G401 (cell line): Measurements from ENCODE around the gene C20orf141. TPM values are rescaled to one million over a fixed set of nuclear protein-coding genes. Genes with fewer than 3 reads are reported as not detected.
"Not testable (repeated sequence)": the region's sequence is repeated elsewhere in the genome, so short reads cannot be mapped to it uniquely, and the experiment has no call there.

Experiments
- DNase-seq: peaks from one replicate; pipeline ENCODE4 v3.0.0-alpha.2; 2015; ENCODE audit warnings: low spot score
- in situ Hi-C: cut with HindIII; loops from 2 replicates; pipeline ENCODE4 v1.10.0; 2016; ENCODE audit warnings: low sequenced_read_pairs, mixed read lengths
- total RNA-seq: library from RNA; depleted of rRNA; stranded (reverse); fragments of >200 nt; shearing (Covaris generic); gene quantifications from 2 replicates; pipeline ENCODE4 v1.2.3, GENCODE V29; 2014; rRNA removed

The C20orf141 gene
- total RNA-seq = not detected in 2 replicates

GRCh38 chr20:2814587-2815051, at the start of gene C20orf141:
Gene C20orf141 (plus strand): TSS chr20:2814987. CDS start chr20:2815185, 198 bp downstream.
- in situ Hi-C loops = no loop called here
- no peak for DNase-seq

GRCh38 chr20:2767768-2768631, 46.8 kb upstream of the C20orf141 start:
- DNase-seq = no peak
- in situ Hi-C loops = no loop called here

- in situ Hi-C loops = no loop called here
- no peak for DNase-seq
These were observed 46.2 kb upstream of the C20orf141 start for GRCh38 chr20:2768632-2769015.

- in situ Hi-C loops, DNase-seq: not testable (repeated sequence)
These were observed 44.7 kb upstream of the C20orf141 start for GRCh38 chr20:2770091-2770490.

DNA sequence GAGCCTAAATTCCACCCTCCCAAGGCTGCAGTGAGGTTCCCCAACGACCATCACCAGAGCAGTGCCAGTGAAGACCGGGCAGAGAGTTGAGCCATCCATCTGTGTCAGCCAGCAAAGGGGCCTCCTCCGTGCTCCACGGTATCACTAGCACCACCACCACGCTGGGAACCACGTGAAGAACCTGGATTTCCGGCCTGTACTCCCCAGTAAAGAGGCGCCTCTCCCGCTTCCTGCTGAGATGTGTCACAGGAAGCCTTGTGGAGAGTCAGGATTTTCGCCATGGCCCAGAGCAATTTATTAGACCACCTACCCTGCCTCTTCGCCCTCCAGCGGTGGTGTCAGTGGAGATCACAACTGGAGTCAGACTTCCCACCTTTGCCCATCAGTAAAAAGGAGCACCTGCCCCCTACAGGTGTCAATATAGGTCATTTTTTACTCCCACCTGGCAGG, 43.1 kb upstream of the C20orf141 start:
- in situ Hi-C loops = no loop called here

GRCh38 chr20:2773812-2774211, 41.0 kb upstream of the C20orf141 start:
- in situ Hi-C loops = no loop called here
- no peak for DNase-seq

More for the DNA sequence above, 43.1 kb upstream of the C20orf141 start:
- no peak for DNase-seq

- in situ Hi-C loops = no loop called here
- DNase-seq = no peak
These were observed 39.6 kb upstream of the C20orf141 start for GRCh38 chr20:2775139-2775538.

- DNase-seq = no peak
- in situ Hi-C loops = no loop called here
These were observed 36.0 kb upstream of the C20orf141 start for GRCh38 chr20:2778602-2779321.

GRCh38 chr20:2780948-2781347, 33.8 kb upstream of the C20orf141 start:
- no peak for DNase-seq
- in situ Hi-C loops = no loop called here

DNA sequence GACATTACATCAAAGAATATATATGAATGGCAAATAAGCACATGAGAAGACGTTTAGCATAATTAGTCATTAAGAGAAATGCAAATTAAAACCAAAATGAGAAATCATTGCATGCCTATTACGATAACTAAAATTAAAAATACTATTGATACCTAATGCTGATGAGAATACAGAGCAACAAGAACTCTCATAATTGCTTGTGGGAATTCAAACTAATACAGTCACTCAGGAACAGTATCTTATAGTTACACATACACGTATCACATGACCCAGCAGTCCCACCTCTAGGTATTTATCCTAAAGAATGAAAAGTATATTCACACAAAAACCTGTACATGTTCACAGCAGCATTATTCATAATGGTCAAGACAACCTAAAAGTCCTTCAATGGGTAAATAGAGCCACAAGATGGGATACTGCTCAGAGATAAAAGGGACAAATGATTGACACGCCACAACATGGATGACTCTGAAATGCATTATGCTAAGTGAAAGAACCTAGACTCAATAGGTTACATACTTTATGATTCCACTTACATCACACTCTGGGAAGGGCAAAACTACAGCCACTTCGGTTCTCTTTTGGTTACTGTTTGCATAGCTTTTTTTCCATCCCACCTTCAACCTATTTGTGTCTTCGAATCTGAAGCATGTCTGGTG, 30.8 kb upstream of the C20orf141 start:
- in situ Hi-C loops = no loop called here
- DNase-seq = no peak

GRCh38 chr20:2793471-2793870, 21.3 kb upstream of the C20orf141 start:
- DNase-seq = no peak
- in situ Hi-C loops = no loop called here

GRCh38 chr20:2794202-2794748, 20.5 kb upstream of the C20orf141 start:
- in situ Hi-C loops = no loop called here
- DNase-seq = no peak

GRCh38 chr20:2794866-2795447, 19.8 kb upstream of the C20orf141 start:
- in situ Hi-C loops = no loop called here
- no peak for DNase-seq

DNA sequence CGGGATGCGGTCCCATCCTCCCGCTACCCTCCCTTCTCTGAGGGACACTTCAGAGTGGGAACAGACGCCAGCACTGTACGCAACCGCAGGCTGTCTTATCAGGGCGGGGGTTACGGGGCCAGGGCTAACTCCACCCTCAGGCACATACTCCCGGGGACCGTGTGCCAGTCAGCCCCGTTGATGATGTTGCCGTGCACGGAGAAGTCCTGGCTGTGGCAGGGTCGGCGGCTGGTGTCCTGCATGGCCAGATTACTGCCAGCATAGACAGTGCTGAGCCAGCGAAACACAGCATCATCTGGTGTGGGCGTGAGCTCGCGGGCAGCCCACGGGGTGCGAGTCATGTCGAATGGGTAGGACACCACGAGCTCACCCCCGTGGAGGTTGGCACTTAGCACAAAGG, 19.3 kb upstream of the C20orf141 start:
- DNase-seq = no peak
- in situ Hi-C loops = no loop called here

DNA sequence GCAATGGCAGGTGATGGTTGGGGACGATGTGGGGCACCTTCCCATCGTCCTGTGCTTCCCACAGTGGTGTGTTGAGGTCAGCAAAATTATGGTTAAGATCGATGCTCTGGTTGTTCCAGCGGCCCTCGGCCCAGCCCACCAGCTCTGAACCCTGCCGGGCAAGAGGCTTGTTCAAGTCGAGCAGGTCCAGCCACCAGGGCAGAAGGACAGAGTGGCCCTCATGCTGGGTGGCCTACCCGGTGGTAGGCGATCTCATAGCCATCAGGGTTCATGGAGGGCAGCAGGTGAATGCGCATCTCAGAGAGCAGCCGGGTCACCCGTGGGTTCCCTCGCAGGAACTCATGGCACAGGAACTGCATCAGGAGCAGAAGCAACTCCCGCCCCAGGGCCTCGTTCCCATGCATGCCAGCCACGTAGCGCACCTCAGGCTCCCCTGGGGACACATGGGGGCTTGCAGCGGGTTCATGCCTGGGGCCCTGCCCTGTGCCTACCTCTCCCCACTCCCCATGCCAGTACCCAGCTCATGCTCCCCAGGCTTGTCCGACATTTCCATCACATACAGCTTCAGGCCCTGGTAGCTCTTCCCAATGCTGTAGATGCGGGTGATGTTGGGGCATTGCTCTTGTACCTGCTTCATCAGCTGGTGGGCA, 18.7 kb upstream of the C20orf141 start:
- in situ Hi-C loops = no loop called here
- no peak for DNase-seq

- DNase-seq = no peak
- in situ Hi-C loops = no loop called here
These were observed 17.4 kb upstream of the C20orf141 start for GRCh38 chr20:2797136-2797983.

DNA sequence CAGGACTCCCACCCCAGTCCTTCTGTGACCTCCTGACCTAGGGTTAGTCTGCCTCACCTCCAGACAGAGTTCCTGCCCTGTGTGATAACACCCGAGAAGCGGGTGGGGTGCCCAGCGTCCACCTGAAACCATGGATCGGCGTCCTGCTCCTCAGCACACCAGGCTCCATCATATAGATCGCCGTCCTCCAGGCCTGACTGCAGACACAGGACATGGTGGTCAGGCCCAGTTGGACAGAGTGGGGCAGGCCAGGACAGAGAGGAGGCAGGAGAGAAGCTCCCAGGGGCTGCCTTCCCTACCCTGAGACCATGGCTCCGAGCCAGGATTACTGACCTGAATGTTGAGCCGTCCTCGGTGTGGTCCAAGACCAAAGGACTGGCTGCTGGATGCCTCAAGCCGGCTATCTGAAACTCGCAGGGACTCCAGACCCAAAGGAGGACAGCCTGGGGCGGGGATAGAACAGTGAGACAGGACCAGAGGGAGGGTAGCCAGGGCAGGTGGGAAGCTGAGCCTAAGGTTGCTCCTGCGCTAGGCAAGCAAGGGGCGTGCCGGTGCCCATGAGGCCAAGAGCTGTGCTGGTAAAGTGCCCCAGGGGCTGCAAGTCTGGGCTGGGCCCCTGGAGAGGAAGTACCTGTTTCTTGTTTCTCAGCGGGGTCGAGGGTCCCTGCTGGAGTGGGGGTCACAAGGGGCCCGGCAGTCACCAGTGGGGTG, 16.5 kb upstream of the C20orf141 start:
- DNase-seq = no peak
- in situ Hi-C loops = no loop called here
